ENCODE data around the gene IMPDH1.

Gene IMPDH1

DNA sequence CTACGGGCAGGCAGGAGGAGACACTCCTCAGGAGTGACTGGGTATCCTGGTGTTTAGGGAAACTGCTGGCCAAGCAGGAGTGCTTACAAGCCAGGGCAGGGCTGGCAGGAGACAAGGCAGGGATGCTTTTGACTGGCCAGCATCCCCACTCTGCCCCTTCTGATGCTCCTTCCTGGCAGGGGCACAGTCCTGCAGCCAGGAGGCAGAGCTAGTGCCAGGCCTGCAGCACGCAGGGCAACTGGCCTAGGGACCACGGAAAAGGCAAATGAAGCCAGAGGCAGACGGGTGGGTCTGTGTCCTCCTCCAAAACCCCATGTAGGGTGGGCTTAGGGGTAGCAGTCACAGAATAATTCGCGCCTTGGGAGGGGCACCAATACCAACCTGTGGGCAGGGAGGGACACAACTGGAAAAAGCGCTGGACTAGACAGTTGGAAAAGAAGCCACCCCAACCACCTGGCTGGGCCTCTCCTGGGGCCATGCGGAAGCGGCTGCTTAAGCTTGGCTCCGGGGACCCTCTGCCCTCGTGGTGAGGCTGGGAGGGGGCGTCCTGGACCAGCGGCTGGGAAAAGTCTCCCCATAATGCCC is 4.8 kb downstream of the IMPDH1 start:
- DNase-seq = no peak

DNA sequence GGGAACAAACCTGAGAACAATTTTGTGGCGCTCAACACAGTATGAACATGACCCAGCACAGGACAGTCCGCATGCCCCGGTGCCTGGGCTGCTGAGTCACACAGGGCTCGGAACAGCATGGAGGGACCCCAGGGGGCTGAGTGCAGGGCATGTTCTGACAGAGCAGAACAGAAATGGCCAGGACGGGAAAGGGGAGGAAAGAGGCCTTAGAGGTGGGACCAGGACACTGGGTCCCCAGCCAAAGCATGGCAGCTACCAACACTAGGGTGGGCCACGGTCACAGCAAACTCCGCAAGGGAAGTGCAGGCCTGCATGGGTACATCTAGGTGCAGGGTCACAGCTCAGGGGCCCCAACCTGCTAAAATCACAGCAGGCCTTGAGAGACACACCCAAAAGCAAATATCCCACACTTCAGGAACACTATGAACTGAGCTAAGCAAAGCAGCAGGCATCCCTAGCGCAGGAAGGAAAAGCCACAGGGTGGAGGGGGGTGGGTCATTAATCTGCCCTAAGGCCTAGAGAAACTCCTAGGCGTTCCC is 5.6 kb downstream of the IMPDH1 start:
- DNase-seq = no peak

GRCh38 chr7:128403676-128404075 is 6.1 kb downstream of the IMPDH1 start:
- DNase-seq = no peak

DNA sequence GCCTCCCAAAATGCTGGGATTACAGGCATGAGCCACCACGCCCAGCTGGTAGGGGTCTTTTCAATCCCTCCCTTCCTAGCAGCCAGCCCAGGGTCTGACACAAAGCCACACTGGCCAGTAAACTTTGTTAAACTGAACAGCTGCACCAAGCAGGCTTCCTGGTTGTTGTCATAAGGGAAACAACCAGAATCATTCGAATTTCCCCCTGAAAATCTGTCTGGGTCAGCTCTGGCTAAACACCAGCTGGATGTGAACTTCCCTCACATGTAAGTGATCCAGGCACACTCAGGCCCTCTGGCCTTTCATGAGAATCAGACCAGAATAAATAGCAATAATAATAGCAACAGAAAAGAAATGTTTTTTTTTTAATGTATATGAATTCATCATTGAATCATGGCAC is 7.4 kb downstream of the IMPDH1 start:
- no peak for DNase-seq

GRCh38 chr7:128400566-128400965 is 9.2 kb downstream of the IMPDH1 start:
- no peak for DNase-seq

DNA sequence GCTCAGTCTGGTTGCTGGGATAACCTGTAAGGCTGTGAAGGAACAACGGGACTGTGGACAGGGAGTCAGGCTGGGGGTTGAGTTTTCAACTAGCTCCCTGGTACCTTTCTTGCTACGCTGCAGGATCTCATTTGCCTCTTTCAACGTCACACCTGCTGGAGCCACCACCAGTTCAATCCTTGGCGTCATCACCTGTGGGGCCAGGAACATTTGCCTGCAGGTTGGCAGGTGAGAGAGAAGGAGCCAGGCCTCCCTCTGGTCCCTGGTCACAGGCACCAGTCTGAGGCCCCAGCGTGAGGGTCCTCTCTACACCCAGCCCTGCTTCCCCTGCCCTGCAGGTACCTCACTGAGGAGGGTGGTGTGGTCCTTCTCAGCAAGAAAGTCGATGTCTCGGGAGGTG is 9.8 kb downstream of the IMPDH1 start:
- DNase-seq = no peak

- DNase-seq = no peak
Observed at GRCh38 chr7:128398841-128399135, 11.0 kb downstream of the IMPDH1 start.

DNA sequence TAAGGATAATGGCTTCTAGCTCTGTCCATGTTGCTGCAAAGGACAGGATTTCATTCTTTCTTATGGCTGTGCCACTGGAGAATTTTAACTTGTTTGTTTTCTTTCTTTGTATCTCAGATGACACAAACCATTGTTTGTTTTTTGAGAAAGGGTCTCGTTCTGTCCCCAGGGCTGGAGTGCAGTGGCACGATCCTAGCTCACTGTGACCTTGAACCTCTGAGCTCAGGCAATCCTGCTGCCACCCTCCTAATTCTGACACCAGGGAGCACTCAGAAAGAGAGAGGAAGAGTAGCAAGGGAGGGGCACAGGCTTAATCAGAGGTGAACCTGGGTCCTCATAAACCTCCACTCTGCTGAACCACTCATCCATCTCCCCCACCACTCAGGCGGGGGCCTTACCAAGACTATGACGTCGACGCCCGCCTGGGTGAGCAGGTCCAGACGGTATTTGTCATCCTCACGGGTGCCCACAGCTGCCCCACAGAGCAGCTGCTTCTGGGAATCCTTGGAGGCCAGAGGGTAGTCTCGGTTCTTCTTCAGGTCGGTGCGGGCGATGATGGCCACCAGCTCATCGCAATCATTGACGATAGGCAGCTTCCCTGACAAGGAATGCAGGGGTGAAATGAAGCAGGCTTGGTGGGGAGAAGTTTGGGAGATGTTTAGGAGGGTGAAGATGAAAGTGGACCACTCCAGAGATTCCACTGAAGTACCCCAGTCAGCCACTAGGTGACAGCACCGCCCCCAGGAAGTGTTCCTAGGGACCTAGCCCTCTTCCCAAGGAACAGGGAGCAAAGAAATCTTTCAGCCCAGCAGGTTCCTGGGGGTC is 11.6 kb downstream of the IMPDH1 start:
- DNase-seq = no peak

GRCh38 chr7:128396357-128396756 is 13.4 kb downstream of the IMPDH1 start:
- no peak for DNase-seq

GRCh38 chr7:128395748-128396147 is 14.0 kb downstream of the IMPDH1 start:
- DNase-seq = no peak

- no peak for DNase-seq
Observed at GRCh38 chr7:128394904-128395496, 14.8 kb downstream of the IMPDH1 start.

DNA sequence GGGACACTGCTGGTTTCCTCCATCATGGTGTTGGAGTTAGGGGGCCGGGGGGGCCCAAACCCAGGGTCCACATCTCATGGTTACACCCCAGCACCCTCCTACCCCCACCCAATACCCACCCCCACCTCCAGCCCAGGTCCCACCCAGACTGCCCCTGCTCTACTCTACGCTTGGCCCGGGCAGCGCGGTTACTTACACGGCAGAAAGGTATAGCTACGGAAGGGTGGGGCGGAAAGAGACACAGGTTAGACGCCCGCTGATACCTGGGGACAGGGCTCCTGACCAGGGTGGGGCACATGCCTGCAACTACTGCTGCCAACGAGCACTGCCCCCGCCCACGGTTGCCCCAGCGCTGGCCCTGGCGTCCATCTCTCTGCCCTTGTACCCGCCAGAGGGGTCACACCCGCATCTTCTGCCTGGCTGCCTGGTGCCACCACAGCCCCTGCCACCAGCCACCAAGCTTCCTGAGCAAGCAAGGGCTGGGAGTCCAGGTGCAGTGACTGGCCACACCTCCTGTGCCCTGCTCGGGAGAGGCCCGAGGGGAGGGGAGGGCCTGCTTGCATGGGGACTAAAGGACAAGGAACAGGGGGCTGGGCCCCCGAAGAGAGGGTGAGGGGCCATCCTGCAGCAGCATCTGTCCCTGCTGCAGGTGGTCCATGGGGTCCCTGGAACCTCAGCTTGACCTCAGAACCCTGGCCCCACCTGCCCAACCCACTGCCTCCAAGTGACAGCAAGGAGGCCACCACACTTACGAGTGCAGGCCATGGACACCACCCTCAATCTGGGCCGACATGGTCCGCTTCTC is 16.1 kb downstream of the IMPDH1 start:
- no peak for DNase-seq

GRCh38 chr7:128392446-128393327 is 17.1 kb downstream of the IMPDH1 start:
- DNase-seq = no peak

DNA sequence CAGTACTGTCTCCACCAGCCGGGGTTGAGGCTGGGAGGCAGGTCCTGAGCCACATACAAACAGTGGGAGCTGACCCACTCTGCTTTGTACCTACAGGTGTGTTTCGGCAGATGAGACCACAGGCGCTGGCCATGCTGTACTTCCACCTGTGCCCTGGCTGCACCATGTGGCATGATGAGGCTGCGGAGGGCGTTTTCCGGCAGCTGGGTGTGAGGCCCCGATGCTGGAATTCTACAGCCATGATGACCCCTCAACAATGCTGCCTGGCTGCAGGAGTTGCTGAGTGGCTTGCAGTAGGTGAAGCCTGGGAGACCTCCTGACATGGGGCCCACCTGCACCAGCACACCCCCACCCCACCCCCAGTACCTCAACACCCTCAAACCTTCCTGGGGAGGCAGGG is 18.0 kb downstream of the IMPDH1 start:
- DNase-seq = no peak

DNA sequence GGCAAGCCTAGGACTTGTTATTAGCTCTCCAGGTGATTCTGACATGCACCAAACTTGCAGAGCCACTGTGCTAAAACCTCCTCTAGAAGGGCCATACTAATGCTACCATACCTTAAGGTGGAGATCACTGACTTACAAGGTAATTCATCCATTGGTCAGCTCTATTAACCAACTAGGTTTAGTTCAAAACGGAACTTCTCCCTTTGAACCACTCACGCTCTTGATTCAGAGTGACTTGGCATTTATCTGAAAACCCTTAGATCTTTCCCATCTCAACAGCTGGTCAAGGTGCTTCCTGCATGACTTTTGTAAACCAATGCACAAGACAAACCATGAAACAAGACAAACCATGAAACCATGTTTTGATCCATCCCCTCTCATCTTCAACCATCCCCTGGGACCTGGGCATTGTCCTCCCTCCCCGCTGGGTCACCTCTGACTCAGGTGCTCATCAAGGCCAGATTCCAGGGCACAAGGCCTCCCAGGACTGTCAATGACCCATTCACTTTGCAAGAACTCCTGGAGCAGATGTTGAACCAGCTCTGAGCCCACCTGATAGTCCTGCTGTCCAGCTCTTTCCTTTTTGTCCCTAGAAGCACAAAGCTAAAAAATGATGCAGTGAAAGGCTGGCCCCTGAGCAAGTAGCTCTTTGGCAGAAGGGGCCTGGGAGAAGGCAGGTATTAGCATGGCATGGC is 18.8 kb downstream of the IMPDH1 start:
- no peak for DNase-seq

DNA sequence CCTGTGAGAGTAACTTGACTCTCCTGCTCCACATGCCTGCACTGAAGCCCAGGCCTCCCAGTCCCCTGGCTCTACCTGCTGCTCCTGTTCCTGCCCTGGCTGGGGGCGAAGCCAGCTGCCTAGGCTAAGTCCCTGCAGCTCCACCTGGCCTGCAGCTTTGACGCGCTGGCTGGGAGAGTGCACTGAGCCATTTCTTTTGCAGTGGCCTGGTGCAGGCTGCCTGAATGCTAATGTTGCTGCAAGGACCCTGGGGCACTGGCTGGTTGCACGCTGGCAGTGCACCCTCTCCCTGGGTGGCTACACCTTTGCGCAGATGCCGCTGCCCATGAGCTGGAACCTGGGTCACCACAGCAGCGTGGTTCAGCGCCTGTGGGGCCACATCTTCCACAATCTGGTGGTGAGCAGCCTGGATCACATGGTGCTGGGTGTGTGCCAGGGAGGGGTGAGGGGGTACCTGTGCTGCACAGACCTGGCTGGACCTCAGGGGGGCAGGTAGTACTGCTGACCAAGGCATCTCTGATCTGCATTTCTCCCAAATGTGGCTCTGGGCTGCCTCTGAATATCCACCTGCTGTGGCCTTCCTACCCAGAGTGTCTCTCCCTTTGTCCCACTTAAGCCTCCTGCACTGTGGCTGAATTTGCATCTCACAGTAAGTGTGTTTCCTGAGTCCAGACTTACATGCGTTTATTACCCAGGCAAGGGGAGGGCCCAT is 20.0 kb downstream of the IMPDH1 start:
- no peak for DNase-seq

DNA sequence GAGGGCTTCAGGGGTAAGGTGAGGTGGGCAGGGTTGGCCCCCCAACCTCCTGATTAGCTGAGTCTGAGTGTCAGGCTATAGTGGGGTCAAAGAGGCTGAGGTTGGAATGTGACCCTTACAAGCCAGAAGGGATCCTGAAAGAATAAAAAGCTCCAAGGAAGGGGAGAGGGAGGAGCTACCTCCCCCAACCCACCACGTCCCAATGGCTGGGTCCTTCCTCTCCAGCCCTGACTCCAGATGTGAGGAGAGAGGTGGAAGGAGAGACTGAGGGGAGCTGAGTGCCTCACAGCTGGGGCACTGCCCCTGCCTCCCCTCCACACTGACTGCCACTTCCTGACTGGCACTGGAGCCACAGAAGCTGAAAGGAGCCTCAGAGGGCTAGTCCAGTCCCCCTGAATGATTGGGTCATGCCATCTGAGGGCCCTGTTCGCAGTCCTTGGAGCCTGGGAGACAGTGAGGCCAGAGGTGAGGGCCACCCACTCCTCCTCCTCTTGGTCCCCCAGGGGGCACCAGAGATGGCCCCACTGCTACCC is 20.6 kb downstream of the IMPDH1 start:
- no peak for DNase-seq

DNA sequence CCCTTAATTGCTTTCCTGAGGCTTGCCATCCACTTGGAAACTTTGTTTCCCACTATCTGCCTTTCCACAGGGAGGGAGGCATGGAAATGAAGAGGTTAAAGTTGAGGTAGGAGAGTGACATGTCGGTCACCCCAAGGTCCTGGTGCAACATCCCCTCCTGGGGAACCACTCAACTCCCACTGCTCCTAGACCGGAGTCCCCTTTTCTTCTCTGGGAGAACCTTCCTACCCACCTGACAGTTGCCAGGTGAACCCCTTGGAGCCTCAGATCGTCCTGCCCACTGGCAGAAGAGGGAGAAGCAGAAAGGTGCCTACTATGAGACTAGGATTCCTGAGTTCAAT is 21.7 kb downstream of the IMPDH1 start:
- no peak for DNase-seq

- no peak for DNase-seq
Observed at GRCh38 chr7:128387216-128388144, 22.3 kb downstream of the IMPDH1 start.

Data from NCI-H510A (cell line).